CMK (cell line): ENCODE measurements around the gene SLC25A48.
"Not testable (repeated sequence)": the region's sequence is repeated elsewhere in the genome, so short reads cannot be mapped to it uniquely, and the experiment has no call there.

Source experiments
- DNase-seq: peaks from one replicate; pipeline ENCODE4 v3.0.0-alpha.2; 2010; ENCODE audit warnings: low read depth

Gene SLC25A48

GRCh38 chr5:135829681-135830383 is 4.6 kb upstream of the SLC25A48 start:
- DNase-seq, result peak; percentile 31

DNA sequence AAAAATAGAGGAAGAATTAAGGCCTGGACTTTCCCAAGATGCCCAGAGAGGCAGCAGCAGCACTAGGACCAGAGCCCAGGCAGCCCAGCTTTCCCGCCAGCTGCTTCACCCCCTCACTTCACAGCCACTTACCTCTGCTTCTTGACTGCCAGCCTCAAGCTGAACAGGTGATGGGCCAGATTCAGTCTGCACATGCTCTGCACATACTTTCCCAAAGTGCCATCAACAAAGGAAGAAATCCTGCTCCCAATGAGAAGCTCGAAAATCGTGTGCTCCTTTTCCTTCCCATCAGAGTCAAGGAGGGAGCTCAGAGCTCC is 4.1 kb upstream of the SLC25A48 start:
- no peak for DNase-seq

DNA sequence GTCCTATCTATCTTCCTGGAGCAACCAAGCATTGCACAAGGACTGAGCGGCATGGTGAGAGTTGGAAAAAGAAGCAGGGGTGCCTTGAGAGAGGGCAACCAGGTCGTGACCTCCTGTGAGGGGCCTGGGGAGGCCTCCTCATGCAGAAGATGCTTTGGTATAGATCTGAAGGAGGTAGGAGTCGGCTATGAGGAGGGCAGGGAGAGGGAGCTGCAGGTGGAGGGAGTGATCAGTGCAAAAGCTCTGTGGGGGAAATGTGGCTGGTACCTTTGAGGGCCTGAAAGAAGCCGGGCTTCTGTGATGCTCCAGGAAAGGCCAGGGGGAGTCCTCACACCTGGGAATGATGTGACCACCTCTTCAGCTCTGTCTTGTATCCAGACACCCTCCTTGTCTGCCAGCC is 3.6 kb upstream of the SLC25A48 start:
- no peak for DNase-seq

DNA sequence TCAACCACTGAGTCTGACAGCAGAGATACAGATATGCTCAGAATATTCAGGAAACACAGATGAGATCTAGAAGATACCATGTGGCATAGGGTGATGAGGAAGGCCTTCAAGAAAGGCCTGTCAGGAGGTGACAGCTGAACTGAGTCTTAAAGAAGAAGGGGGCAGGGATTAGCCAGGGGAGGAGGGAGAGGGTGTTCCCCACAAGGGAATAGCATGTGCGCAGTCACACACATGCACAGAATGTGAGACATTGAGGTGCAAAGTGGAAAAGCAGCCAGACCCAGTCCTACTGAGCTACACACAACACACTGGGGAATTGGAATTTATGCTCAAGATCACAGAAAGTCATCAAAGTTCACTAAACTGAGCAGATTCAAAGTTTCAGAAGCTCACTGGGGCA is 3.0 kb upstream of the SLC25A48 start:
- DNase-seq, result no peak

DNA sequence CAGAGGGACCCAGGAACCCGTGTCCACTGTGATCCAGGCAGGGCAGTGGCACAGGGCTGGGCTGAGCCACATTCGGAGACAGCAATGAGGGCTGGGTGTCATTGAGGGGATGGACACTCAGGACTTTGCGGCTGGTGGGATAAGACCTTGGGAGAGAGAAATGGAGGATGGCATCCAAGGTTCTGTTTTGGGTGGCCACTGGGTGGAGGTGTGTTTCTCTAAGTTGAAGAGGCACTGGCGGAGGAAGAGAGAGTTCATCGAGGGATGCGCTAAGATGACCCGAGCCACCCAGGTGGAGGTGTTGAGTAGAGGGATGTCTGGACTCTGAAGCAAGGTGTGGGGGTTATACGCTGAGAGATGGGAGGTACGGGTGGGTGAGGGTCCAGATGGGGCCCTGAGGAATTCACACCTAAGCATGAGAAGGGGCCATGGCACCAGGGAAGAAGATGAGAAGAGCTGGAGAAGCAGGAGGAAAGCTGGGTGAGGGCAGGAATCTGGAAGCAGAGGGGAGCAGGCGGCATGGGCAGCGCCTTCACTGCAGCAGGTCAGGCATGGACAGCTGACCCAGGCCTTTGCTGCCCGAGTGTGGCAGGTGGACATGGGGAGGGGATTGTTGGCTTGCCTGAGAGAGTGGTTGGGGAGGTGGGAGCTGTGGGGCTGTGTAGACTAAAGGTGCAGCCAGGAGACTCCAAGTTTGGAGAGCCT is 2.5 kb upstream of the SLC25A48 start:
- DNase-seq, result no peak

DNA sequence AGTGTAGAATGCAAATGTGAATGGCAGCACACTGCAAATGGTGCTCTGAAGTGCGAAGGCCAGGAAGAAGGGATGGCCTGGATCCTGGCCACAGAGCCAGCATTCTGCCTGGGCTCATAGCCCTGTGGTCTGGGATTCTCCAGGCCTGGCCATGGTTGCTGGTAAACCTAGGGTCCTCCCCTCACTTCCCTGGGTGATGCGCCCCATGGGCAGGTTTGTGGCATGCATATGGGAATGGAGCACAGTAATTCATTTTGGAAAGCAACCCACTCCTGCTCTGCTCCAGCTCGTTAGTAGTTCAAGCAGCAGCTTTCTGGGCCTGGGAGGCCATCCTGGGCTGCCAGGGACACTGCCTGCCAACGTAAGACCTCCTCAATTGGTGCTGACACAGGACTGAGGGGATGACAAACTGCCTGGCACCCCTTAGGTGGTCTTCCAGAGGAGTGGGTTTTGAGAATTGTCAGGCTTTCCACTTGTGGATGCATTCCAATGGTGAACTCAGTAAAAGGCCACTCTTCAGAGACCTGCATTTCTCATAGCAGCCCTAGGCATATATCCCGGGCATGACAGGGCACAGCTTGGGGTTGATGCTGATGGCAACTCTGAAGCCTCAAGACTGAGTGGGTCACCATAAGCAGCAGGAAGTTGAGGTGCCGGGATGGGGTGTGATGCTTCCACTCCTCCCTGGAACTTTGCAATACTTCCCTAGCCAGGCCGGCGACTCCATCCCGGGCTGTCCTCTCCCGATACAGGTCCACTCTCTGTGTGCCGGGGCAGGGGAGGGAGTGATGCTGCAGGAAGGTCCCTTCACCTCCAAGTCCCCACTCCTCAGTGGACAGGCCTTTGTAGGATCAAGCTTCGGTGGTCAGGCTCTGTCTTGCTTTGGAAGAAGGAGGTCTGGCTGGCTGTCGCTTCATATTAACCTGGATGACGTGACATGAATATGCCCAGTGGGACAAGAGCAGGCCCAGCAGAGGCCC is 1.2 kb upstream of the SLC25A48 start:
- DNase-seq, result no peak

DNA sequence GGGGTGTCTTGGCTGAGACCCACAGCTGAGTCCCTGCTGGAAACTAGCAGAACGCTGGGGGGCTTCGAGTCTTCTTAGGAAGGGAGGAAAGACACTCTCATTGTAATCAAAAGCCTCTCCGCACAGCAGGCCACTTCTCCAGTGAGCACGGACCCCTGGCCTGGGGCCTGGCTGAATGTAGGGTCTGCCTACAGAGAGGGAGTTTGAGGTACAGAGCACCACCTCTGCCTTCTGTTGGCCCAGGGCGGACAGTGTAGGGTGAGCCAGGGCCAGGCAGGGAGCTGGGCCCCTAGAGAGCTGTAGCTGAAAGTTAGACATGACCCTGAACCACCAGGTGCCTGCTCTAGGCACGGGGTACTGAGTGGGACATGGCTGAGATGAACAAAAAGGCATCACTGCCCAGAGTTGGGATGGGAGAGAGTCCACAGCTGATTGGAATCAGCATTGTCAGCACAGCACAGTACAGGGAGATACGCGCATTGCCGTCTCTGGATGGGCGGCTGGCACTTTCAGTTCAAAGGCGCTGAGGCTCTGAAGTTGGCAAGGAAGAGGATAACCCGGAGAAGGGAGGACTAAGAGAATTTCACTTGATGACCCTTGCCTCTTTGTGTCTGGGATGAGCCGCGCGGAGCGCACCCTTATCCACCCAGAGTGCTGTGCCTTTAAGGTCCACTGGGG is 363 bp upstream of the SLC25A48 start:
- DNase-seq, result no peak

- no peak for DNase-seq
These were observed 1.3 kb downstream of the SLC25A48 start for GRCh38 chr5:135835766-135836165.

DNA sequence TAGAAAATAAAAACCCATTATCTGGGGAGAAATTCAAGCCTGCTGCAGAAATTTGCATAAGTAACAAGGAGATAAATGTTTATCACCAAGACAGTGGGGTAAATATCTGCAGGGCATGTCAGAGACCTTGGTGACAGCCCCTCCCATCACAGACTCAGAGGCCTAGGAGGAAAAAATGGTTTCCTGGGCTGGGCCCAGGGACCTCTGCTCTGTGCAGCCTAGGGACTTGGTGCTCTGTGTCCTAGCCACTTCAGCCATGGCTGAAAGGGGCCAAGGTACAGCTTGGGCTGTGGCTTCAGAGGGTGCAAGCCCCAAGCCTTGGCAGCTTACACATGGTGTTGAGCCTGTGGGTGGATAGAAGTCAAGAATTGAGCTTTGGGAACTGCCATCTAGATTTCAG is 3.9 kb downstream of the SLC25A48 start:
- not testable (repeated sequence) for DNase-seq

GRCh38 chr5:135839566-135839965 is 5.1 kb downstream of the SLC25A48 start:
- DNase-seq, result no peak

DNA sequence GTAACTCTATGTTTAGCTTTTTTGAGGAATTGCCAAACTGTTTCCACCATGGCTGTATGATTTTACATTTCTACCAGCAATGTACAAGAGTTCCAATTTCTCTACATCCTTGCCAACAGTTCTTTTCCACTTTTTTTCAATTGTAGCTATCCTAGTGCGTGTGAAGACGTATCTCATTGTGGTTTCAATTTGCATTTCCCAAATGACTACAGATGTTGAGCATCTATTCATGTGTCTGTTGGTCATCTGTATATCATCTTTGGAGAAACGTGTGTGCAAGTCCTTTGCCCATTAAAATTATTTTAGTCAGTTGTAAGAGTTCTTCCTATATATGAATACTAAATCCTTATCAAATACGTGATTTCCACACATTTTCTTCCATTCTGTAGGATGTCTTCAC is 6.5 kb downstream of the SLC25A48 start:
- no peak for DNase-seq

GRCh38 chr5:135842737-135843136 is 8.3 kb downstream of the SLC25A48 start:
- no peak for DNase-seq

DNA sequence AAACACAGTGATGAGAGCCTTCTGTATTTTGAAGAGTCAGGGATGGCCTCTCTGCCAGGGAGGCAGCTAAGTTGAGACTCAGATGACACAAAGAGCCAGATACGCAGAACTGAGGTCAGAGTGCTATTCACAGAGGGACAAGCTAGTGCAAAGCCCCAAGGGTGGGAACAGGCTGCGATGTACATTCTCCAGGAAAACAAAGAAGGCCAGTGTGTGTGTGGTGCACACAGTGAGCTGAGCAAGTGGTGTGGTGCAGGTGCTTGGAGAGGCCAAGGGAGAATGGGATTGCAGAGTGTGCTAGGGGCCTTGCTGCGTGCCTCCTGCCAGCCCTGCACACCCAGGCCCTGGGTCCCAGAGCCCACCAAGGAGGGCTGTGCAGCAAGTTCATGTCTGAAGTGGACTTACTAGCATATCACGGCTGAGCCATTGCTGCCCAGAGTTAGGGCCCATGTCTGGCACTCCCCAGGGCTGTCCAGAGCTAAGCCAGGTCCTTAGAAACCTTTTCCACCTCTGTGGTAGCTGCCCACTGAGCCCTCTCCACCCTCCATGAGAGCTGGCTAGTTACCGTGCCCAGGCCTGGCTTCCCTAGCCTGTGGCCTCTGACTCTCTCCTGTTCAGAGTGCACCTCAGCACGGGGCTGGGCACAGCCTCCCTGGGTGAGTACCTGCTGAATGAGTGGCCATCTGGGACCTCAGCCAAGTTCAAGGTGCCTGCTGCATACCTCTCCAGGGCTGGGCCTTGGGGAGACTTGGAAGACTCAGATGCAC is 9.3 kb downstream of the SLC25A48 start:
- DNase-seq, result no peak

DNA sequence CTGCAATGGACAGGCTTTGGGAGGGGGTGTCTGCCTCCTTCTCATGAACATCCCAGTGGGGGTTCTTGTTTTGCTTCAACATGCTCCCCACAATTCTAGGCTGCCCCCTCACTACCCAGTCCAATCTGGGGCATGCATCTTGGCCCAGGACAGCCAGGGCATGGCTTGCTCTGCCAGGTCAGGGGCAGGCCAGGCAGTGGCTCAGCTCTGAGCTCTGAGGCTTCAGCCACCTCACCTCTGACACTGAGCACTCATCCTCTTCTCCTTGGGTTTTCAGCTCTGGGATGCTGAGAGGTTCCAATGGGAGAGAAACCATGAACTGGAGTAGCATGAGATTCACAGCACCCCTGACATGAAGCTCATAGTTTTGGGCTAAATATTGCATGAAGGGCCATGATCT is 11.8 kb downstream of the SLC25A48 start:
- DNase-seq, result no peak

GRCh38 chr5:135847976-135848375 is 13.5 kb downstream of the SLC25A48 start:
- DNase-seq, result no peak

DNA sequence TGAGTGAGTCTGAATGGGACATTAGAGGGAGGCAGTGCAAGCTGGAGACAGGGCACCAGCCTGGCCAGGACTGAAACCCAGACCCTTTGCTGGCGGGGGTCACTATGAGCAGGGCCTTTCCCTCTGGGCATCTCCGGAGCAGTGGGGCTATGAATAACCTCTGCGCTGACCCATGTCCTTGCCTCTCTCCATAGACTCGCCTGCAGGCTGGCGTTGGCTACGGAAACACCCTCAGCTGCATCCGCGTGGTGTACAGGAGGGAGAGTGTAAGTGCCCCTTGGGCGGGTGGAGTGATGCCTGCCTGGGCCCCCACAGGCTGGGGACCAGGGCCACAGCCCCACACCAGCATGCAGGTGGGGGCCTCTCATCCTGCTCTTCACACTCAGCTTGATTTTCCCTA is 15.8 kb downstream of the SLC25A48 start:
- no peak for DNase-seq

GRCh38 chr5:135850671-135851070 is 16.2 kb downstream of the SLC25A48 start:
- no peak for DNase-seq

DNA sequence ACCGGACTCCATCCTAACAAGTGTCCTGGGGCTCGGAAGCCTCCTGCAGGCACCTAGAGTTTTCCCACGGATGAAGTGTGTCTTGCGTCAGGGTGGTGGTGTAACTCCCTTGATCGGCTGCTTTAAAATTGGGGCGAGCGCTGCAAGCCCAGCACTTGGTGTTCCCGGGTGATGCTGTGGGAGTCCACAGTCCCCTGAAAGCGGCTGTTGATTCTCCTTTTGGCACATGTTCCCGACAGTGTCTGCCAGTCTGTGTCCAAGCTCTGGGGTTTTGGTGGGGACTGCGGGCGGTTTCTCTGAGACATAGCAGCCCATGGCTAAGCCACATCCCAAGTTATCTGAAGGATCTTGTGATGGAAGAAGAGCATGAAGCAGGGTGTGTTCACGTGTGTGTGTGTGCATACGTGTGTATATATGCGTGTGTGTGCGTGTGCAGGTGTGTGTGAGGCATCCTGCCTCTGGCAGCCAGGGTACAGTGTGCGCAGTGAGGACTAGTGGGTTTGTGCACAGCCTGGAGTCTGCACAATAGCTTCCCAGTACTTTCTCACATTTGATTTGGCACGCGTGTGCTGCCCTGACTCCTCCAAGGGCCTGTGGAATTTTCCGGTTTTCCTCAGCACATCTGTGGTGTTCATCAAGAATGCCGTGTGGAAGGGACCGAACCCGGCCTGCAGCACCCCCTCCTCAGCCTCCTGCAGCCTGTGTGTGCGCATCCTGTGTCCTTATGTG is 16.9 kb downstream of the SLC25A48 start:
- no peak for DNase-seq

DNA sequence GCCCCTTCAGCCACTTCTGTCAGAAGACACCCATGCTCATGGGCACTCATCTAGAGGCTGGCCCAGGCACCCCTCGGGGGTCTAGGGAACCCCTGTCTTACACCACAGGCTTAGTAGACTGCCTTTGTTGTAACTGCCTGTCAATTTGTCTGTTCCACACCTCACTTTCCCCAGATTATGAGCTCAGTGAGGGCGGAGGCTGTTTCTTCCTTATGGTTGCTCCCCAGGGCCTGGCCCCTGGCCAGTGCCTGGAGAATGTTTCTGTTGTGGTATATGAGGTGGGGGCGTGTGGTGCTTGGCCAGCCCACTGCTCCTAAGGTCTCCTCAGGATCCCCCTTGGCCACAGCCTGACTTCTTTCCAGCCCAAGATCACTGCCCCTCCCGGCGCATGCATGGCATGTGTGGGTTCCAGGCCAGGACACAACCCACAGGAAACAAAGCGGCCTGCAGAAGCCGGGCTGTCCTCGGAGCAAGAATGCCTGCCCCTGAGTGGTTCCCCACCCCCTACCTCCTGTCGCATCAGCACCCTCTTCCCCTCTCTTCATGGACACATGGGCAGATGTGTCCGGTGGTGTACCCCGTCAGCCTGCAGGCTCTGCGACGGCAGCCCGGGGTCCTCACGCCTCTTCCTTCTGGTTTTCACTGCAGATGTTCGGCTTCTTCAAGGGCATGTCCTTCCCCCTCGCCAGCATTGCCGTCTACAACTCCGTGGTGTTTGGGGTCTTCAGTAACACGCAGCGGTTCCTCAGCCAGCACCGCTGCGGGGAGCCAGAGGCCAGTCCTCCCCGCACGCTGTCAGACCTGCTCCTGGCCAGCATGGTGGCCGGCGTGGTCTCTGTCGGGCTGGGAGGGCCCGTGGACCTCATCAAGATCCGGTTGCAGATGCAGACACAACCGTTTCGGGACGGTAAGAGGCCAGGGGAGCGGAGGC is 17.7 kb downstream of the SLC25A48 start:
- DNase-seq, result no peak
